Measurements from ENCODE around the gene GP1BB. TPM values are rescaled to one million over a fixed set of nuclear protein-coding genes. Genes with fewer than 3 reads are reported as not detected.

Gene GP1BB
- total and polyA plus RNA-seq, 2 donors (not counting 3 experiments of a cell fraction or from before 2014, with no cell fraction given), result 1.7 to 6.2 TPM

DNA sequence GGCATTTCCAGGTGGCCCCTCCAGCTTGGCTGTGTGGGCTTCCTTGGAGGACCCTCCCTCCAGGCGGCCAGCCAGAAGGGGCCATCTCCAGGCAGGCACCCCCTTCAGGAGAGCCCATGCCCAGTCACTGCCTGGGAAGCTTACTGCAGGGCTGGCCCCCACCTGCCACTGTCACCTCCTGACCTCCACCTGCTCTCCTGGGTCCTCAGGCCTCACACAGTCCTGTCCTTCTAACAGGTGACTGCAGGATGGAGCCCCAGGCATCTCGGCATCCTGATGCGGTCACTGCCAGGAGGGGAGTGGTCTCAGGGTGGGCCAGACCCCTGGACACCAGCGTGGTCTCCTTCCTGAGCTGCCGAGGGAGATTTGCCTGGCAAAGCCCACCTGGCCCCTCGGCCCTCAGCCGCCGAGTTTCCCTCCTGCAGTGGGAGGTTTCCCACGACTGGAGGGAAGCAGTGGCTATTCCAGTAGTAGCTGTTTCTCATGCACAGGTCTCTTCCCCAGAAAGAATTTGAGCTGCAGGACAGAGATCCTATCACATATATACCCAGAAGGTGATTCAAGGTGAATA is 50.2 kb downstream of the GP1BB start:
- Histone ChIP-seq H3K27ac (ENCODE audit: insufficient read depth, low read depth, low read length) (no peak overlapping the region), H3K9me3 (replicated peaks; ENCODE audit: control insufficient read depth, insufficient read depth, low read length) (no peaks in the 10 kb centered on the region), H2AFZ (ENCODE audit: low read depth, low read length) (no peak overlapping the region), H3K4me1 (ENCODE audit: control insufficient read depth, extremely low read depth, insufficient read depth, low read length) (peaks cover 12% of the 10 kb centered on the region), H3K9me1 (replicated peaks; ENCODE audit: control insufficient read depth, extremely low read depth, insufficient read depth, low read length) (no peaks in the 10 kb centered on the region), H3K9ac (replicated peaks; ENCODE audit: extremely low read depth, insufficient read depth, low read length) (no peak overlapping the region), H3K4me2 (ENCODE audit: insufficient read depth, low read length) (no peak overlapping the region), H3K4me3 (replicated peaks in 1 of 3; ENCODE audit: insufficient read depth in 1 of 3, low read depth in 1 of 3, low read length in 3 of 3) (no peak overlapping the region), H3K27me3 (ENCODE audit: control insufficient read depth in 2 of 2, insufficient read depth in 2 of 2, low read length in 2 of 2) (peaks cover under 1 to 3% of the 10 kb centered on the region in 2 experiments), H3K79me2 (ENCODE audit: control insufficient read depth, insufficient read depth, low read length) (no peaks in the 10 kb centered on the region), H3K36me3 (ENCODE audit: control insufficient read depth in 2 of 2, extremely low read depth in 1 of 2, insufficient read depth in 2 of 2, low read length in 2 of 2) (no peaks in the 10 kb centered on the region), H4K20me1 (replicated peaks; ENCODE audit: control insufficient read depth, extremely low read depth, insufficient read depth, low read length) (no peaks in the 10 kb centered on the region)
- dilution Hi-C loops (cut with MboI; ENCODE audit: extremely low pct_ligation_motif_present, low sequenced_read_pairs), result no loop called here
- CTCF ChIA-PET, result interaction anchor here (0.7 to 2.7 kb wide), 18 partner anchors 8 to 138 kb away, joined by 3 to 28 read pairs (median 4); partner anchors contain the start of gene GP1BB
- BruUV-seq (replicated peaks), result no TSS peak
- no peak for FAIRE-seq
- TF ChIP-seq FOS (IDR thresholded peaks at IDR 0.05; ENCODE audit: borderline replicate concordance, insufficient read depth, low read length), result no peak
- TF ChIP-seq EZH2 (IDR thresholded peaks at IDR 0.05; ENCODE audit: borderline replicate concordance, low read depth, low read length, severe bottlenecking), result no peak
- TF ChIP-seq POLR2AphosphoS5 (IDR thresholded peaks at IDR 0.05; ENCODE audit: insufficient read depth, low read depth, low read length), result no peak
- TF ChIP-seq, protein P1, sequence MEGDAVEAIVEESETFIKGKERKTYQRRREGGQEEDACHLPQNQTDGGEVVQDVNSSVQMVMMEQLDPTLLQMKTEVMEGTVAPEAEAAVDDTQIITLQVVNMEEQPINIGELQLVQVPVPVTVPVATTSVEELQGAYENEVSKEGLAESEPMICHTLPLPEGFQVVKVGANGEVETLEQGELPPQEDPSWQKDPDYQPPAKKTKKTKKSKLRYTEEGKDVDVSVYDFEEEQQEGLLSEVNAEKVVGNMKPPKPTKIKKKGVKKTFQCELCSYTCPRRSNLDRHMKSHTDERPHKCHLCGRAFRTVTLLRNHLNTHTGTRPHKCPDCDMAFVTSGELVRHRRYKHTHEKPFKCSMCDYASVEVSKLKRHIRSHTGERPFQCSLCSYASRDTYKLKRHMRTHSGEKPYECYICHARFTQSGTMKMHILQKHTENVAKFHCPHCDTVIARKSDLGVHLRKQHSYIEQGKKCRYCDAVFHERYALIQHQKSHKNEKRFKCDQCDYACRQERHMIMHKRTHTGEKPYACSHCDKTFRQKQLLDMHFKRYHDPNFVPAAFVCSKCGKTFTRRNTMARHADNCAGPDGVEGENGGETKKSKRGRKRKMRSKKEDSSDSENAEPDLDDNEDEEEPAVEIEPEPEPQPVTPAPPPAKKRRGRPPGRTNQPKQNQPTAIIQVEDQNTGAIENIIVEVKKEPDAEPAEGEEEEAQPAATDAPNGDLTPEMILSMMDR (IDR thresholded peaks at IDR 0.05; ENCODE audit: extremely low read depth in 1 of 2, insufficient read depth in 1 of 2, low read depth in 1 of 2, low read length in 2 of 2), result no peak
- no peak for TF ChIP-seq GATA2 (IDR thresholded peaks at IDR 0.05; ENCODE audit: insufficient read depth, insufficient read length, low read depth, low read length)
- TF ChIP-seq MYC (IDR thresholded peaks at IDR 0.05; ENCODE audit: low read depth, low read length), result no peak
- TF ChIP-seq, protein P2, sequence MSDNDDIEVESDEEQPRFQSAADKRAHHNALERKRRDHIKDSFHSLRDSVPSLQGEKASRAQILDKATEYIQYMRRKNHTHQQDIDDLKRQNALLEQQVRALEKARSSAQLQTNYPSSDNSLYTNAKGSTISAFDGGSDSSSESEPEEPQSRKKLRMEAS (IDR thresholded peaks at IDR 0.05; ENCODE audit: insufficient read depth, insufficient read length), result no peak
- TF ChIP-seq POLR2A (IDR thresholded peaks at IDR 0.05; ENCODE audit: low read depth, low read length), result no peak
- TF ChIP-seq JUN (IDR thresholded peaks at IDR 0.05; ENCODE audit: borderline replicate concordance, insufficient read depth, insufficient read length, low read depth), result no peak
- POLR2A ChIA-PET, result no interaction called here
- intact Hi-C loops (cut with micrococcal nuclease), result loop anchor here (2.0 to 5.0 kb wide), 3 partner anchors 33 to 139 kb away; no protein-coding TSS in a partner anchor
- no peak for DNase-seq (ENCODE audit: low read depth, low spot score)

Other genes with a start within 250 kb of the GP1BB start
- gene UFD1, start 244.3 kb upstream of the GP1BB start, total RNA-seq, result 122 and 127 TPM in 2 replicates
- gene UFD1, start 244.3 kb upstream of the GP1BB start, polyA plus RNA-seq, result 221 and 228 TPM in 2 replicates
- gene CDC45, start 243.6 kb upstream of the GP1BB start, total RNA-seq, result 40.6 and 44.7 TPM in 2 replicates
- 33.2 and 36.6 TPM in 2 replicates for gene CDC45, start 243.6 kb upstream of the GP1BB start, polyA plus RNA-seq
- gene CLDN5, start 199.1 kb upstream of the GP1BB start, total RNA-seq, result 165 and 198 TPM in 2 replicates
- gene CLDN5, start 199.1 kb upstream of the GP1BB start, polyA plus RNA-seq, result 252 and 295 TPM in 2 replicates
- gene SEPTIN5, start 9.0 kb upstream of the GP1BB start, total RNA-seq, result 31.1 and 33.5 TPM in 2 replicates
- 35.8 and 37.8 TPM in 2 replicates for gene SEPTIN5, start 9.0 kb upstream of the GP1BB start, polyA plus RNA-seq
- gene TBX1, start 37.2 kb downstream of the GP1BB start, total RNA-seq, result 30.2 and 38.2 TPM in 2 replicates
- 8.9 and 11.0 TPM in 2 replicates for gene TBX1, start 37.2 kb downstream of the GP1BB start, polyA plus RNA-seq
- gene GNB1L, start 131.3 kb downstream of the GP1BB start, total RNA-seq, result 5.9 and 11.2 TPM in 2 replicates
- 5.4 and 5.9 TPM in 2 replicates for gene GNB1L, start 131.3 kb downstream of the GP1BB start, polyA plus RNA-seq
- gene RTL10, start 131.3 kb downstream of the GP1BB start, total RNA-seq, result 31.9 and 32.1 TPM in 2 replicates
- gene RTL10, start 131.3 kb downstream of the GP1BB start, polyA plus RNA-seq, result 40.8 and 54.5 TPM in 2 replicates
- 221 and 246 TPM in 2 replicates for gene COMT, start 218.2 kb downstream of the GP1BB start, total RNA-seq
- 537 and 579 TPM in 2 replicates for gene COMT, start 218.2 kb downstream of the GP1BB start, polyA plus RNA-seq
- gene TXNRD2, start 218.3 kb downstream of the GP1BB start, total RNA-seq, result 211 and 245 TPM in 2 replicates
- gene TXNRD2, start 218.3 kb downstream of the GP1BB start, polyA plus RNA-seq, result 440 and 511 TPM in 2 replicates

Measured in endothelial cell of umbilical vein (primary cell).